ENCODE results near the gene CELSR1.

The CELSR1 gene

GRCh38 chr22:46429325-46429853 lies 108.0 kb downstream of the CELSR1 start:
- DNase-seq (ENCODE audit: low spot score): no peak
- TF ChIP-seq, protein P1, sequence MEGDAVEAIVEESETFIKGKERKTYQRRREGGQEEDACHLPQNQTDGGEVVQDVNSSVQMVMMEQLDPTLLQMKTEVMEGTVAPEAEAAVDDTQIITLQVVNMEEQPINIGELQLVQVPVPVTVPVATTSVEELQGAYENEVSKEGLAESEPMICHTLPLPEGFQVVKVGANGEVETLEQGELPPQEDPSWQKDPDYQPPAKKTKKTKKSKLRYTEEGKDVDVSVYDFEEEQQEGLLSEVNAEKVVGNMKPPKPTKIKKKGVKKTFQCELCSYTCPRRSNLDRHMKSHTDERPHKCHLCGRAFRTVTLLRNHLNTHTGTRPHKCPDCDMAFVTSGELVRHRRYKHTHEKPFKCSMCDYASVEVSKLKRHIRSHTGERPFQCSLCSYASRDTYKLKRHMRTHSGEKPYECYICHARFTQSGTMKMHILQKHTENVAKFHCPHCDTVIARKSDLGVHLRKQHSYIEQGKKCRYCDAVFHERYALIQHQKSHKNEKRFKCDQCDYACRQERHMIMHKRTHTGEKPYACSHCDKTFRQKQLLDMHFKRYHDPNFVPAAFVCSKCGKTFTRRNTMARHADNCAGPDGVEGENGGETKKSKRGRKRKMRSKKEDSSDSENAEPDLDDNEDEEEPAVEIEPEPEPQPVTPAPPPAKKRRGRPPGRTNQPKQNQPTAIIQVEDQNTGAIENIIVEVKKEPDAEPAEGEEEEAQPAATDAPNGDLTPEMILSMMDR (IDR thresholded peaks at IDR 0.05): no peak
- no peak overlapping the region for H3K4me3 ChIP-seq
- no peak overlapping the region for H3K27ac ChIP-seq

DNA sequence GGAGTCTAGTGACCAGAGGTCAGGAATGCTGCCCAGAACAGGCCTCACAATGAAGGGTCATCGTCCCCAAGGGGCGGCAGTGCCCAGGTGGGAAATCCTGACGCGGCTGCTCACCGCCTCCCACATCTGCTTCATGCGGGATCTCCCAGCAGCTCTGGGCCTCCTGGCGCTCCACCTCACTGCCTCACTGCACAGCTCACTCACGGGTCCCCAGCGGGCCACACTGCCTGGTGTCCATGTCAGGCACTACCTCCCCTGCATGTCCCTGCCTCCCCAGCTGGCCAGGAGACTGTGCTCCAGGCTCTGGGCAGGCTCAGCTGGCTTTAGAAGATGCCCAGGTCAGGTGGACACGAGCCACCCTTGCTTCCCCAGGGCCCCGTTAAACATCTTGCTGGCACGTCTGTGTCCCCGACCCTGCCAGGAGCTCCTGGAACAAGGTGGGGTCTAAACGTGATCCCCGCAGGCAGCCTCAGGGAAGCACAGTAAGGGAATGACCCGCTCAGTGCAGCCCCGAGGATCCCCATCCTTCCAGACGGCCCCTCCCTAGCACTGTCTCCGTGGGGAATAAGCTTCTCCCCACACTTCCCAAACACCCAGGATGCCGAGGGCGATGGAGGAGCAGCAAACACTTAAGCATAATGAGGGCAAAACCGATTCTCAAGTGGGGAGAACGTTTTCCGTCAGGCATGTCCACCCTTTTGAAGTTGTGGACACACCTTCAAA lies 108.7 kb downstream of the CELSR1 start:
- no peak for DNase-seq (ENCODE audit: low spot score)
- Histone ChIP-seq H3K4me3 (no peak overlapping the region), H3K27ac (no peak overlapping the region)
- TF ChIP-seq, protein P1 (IDR thresholded peaks at IDR 0.05): no peak

DNA sequence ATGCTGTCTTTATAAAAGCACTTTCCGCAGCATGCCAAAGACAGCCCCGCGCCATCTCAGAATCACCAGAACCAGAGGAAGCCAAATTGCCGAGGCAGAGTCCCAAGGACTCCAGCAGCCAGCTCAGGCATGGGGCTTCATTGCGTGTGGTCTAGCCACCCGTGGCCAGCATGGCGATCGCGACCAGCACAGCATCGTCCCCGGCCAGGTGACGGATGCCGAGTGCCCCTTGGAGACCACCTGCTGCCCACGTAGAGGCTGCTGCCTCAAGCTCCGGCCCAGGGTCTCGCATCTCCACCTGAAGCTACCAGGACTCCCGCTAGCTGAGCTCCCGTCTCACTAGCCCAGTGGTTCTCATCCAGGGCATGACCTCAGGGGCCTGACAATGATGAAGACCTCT lies 109.2 kb downstream of the CELSR1 start:
- no peak overlapping the region for H3K27ac ChIP-seq
- DNase-seq (ENCODE audit: low spot score): no peak
- TF ChIP-seq, protein P1 (IDR thresholded peaks at IDR 0.05): no peak
- H3K4me3 ChIP-seq: no peak overlapping the region

DNA sequence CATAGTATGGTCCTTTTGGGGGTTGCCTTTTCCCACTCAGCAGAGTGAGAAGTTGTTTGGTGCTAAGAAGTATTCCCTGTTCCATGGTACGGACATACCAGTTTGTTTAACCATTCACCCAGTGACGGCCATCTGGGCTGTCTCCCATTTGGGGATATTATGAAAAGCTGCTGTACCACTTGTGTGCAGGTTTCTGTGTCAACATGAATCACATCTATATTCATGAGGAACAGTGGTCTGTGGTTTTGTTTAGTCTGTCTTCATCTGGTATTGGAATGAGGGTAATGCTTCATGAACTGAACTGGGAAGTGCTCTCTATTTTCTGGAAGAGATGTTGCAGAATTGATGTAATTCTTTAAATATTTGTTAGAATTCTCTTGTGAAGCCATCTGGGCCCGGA lies 112.4 kb downstream of the CELSR1 start:
- no peak for DNase-seq (ENCODE audit: low spot score)
- TF ChIP-seq, protein P1 (IDR thresholded peaks at IDR 0.05): no peak
- H3K27ac ChIP-seq: no peak overlapping the region
- no peak overlapping the region for H3K4me3 ChIP-seq

- H3K27ac ChIP-seq: no peak overlapping the region
- H3K4me3 ChIP-seq: no peak overlapping the region
- TF ChIP-seq, protein P1 (IDR thresholded peaks at IDR 0.05): no peak
- no peak for DNase-seq (ENCODE audit: low spot score)
Observed at GRCh38 chr22:46424496-46424895, 112.9 kb downstream of the CELSR1 start.

DNA sequence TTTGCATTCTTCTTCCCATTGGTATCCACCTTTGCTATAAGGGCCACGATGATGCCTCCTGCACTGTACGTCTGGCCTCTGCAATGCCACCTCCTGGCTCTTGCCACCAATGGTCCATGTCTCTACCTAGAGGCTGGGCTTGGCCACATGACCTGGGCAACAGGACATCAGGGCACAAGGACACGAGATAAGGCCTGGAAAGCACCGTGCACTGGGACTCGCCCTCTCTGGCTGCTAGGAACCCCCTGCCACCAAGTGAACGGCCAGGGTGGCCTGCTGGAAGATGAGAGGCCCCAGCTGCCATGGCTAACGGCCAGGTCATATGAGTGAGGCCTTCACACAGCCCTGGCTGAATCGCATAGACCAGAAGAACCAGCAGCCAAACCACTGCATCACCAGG lies 114.5 kb downstream of the CELSR1 start:
- no peak for DNase-seq (ENCODE audit: low spot score)
- TF ChIP-seq, protein P1 (IDR thresholded peaks at IDR 0.05): no peak
- H3K4me3 ChIP-seq: no peak overlapping the region
- H3K27ac ChIP-seq: no peak overlapping the region

DNA sequence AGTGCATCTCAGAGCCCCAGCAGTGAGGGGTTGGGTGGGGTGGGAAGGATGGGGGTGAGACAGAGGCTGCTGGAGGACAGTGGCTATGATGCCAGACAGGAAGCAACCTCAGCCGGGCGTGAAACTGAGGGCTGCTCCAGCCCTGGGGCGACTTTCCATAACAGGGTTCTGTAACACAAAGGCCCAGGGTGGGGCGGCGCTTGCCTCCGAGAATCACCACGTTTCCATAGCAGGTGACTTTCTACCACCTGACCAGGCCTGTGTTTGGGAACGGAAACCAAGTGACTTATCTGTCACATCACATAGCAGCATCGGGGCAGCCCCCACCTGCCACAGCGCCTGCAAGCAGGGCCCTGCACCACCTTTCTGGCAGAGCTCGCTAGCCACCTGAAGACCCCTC lies 116.2 kb downstream of the CELSR1 start:
- Histone ChIP-seq H3K27ac (no peak overlapping the region), H3K4me3 (no peak overlapping the region)
- no peak for DNase-seq (ENCODE audit: low spot score)
- TF ChIP-seq, protein P1 (IDR thresholded peaks at IDR 0.05): no peak

All from coronary artery (tissue), 2 donors.